22Rv1 (cell line): ENCODE measurements around the gene LRMDA.

Experiments used
- H3K27ac ChIP-seq: fragments of 450-650 bp; 2 replicates; pipeline ENCODE4 v1.5.1; 2017
- ZFX ChIP-seq: fragments of 450-650 bp; IDR thresholded peaks from 2 replicates; pipeline ENCODE4 v1.6.1; 2017; ENCODE audit warnings: antibody characterized with exemption, borderline replicate concordance
- TF ChIP-seq, protein P1 (sequence below): fragments of 450-650 bp; IDR thresholded peaks from 2 replicates; pipeline ENCODE4 v1.5.1; 2017; ENCODE audit warnings: mild to moderate bottlenecking

Gene LRMDA

DNA sequence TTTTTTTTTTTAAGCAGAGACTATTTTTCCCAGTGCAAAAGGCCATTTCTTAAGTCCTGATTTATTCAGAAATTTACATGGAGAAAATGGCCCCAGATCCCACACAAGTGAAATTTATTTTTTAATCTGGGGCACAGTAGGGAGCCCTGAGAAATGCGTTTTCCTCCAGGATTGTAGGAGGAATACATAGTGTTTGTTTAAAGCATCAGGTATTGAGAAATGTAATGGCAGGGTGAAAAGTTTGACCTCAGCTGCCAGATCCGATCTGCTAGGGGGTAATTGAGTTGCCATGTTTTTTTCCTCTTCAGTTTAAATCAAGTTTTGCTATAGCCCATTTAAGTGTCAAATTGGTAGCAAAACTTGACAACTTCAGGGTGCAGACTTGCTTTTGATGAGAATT is 110.0 kb downstream of the LRMDA start:
- no peak overlapping the region for H3K27ac ChIP-seq
- no peak for TF ChIP-seq ZFX
- TF ChIP-seq, protein P1, sequence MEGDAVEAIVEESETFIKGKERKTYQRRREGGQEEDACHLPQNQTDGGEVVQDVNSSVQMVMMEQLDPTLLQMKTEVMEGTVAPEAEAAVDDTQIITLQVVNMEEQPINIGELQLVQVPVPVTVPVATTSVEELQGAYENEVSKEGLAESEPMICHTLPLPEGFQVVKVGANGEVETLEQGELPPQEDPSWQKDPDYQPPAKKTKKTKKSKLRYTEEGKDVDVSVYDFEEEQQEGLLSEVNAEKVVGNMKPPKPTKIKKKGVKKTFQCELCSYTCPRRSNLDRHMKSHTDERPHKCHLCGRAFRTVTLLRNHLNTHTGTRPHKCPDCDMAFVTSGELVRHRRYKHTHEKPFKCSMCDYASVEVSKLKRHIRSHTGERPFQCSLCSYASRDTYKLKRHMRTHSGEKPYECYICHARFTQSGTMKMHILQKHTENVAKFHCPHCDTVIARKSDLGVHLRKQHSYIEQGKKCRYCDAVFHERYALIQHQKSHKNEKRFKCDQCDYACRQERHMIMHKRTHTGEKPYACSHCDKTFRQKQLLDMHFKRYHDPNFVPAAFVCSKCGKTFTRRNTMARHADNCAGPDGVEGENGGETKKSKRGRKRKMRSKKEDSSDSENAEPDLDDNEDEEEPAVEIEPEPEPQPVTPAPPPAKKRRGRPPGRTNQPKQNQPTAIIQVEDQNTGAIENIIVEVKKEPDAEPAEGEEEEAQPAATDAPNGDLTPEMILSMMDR: no peak

DNA sequence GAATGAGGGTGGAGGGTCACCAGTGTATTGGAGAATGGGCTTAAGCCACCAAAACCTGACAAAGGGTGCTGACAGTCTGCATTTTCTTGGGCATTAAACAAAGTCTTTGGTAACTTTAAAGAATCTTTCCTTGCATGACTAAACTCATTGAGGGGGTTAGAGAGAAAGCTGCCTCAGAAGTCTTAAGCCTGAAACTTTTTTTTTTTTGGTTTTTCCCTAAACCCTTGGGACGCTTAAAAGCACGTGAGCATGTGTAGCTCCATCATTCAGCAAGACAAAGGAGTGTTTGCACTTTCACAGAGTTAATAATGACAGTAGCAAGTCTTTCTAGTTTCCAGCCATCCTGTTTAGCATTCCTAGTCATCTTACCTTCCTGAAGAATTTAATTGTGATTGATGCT is 110.7 kb downstream of the LRMDA start:
- no peak overlapping the region for H3K27ac ChIP-seq
- TF ChIP-seq, protein P1: no peak
- no peak for TF ChIP-seq ZFX

DNA sequence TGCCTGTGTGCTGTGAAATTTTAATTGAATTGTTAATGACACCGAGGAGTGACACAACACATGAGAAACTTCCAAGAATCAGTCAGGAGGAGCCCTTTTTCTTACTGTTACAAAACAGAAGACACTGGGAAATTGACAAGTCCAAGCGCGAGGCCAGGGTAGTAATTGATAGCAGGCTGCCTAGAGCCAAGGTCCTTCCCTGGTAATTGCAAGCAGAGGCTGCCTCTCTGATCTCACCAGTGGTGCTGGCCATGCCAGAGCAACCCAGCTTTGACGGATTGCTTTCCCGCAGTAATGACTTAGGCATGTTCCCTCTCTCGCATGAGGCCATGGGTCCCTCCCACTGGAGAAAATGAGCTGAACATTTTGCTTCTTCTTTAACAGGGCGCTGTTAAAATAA is 111.5 kb downstream of the LRMDA start:
- TF ChIP-seq, protein P1: no peak
- no peak for TF ChIP-seq ZFX
- H3K27ac ChIP-seq: no peak overlapping the region

DNA sequence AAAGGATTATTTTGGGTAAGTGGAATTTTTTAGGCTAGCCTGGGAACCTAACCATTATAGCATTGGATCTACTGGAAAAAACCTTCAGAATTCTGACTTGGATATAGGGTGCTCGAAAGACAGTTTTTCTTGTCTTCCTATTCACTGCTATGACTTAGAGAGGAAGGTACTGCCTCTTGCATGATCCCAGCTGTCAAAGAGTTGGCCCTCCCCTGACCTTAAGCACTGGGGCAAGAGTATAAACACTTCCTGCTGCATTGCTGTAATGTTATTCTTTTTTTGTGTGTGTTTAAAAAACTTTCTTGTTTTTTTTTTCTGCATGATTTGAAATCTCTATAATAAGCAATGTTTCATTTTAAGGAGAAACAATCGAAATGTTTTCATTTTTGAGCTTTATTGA is 113.0 kb downstream of the LRMDA start:
- TF ChIP-seq, protein P1: no peak
- TF ChIP-seq ZFX: no peak
- H3K27ac ChIP-seq: no peak overlapping the region

DNA sequence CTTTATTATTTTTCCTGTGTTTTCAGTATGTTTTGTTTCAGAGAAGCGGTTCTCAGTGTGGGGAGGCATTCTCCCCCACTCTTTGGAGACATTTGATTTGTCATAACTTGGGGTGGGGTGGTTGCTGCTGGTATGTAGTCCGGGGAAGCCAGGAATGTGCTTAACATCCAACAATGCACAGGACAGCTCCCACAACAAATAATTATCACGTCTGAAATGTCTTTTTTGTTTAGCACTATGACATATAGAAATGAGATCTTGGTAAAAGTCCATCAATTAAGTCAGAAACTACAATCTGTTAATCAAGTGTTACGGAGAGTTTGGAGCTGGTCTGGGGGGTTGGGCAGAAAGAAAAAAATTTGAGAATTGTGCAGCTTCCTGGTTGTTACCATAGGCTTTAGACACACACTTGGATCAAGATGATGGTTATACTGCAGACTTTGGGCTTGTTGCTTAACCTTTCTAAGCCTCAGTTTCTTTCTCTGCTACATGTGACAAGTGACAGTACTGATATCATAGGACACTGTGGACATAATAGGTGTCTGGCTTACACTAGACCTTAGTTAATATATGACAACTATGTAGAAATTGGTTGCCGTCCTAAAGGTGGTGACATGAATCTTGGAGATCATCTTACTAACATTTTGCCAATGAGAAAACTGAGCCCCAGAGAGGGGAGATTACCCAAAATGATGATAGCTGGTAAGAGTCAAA is 113.7 kb downstream of the LRMDA start:
- TF ChIP-seq ZFX: no peak
- TF ChIP-seq, protein P1: no peak
- no peak overlapping the region for H3K27ac ChIP-seq

DNA sequence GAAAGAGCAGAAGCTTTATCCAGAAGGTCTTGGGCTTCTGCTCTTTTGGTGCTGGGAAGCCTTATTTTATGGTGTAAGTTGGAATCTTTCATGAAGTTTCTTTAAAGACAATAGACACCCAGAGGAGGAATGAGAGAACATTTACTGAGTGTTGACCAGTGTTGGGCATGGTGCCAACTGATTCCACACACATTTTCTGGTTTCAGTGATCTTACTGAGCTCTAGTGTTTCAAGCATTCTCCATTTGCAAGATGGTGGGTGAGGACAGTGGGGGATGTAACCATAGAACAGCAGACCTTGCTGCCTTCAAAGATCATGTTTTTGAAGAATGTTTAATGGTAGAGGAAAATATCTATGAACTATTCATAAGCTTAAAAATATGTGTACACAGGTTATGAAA is 114.6 kb downstream of the LRMDA start:
- H3K27ac ChIP-seq: no peak overlapping the region
- TF ChIP-seq, protein P1: no peak
- no peak for TF ChIP-seq ZFX

DNA sequence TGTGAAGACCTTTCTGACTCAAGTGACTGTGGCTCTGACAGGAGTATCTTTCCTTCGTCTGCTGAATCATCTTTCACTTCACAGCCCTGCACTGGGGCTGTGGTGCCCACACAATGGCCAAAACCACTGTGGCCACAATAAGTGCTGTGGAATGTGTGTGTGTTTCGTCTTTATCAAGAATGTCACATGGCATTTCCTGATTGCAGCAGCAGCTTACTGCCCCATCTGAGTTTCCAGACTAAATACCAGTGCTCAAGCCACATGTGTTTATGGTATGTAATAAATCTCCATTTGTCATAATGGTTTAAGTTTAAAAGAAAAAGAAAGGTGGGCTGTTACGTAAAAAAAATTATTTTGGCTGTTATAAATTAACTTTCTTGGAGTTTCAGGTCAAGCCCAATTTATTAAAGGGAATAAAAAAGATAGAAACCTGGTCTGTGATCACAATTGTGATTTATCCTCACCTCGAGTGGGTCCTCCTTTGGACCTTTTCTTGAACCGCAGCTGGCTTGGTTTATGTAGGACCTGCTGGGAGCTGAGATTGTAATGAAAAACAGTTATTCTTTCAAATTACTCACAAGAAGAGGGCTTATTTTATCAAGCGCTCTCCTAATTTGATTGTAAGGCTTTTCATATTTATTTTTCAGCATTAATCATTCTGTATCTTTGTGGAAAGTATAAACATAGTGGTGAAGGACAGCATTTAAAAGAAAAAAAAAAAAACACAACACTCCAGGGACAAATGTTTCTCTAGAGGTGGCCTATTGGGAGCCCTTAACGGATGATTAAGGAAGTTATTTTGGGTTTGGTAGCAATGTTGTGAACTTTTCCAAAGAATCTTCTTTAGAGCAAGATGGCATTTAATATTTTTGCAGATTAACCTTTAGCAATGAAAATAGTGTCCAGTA is 116.2 kb downstream of the LRMDA start:
- TF ChIP-seq ZFX: no peak
- TF ChIP-seq, protein P1: no peak
- no peak overlapping the region for H3K27ac ChIP-seq
